ENCODE data around the gene CDH11.

Gene CDH11

DNA sequence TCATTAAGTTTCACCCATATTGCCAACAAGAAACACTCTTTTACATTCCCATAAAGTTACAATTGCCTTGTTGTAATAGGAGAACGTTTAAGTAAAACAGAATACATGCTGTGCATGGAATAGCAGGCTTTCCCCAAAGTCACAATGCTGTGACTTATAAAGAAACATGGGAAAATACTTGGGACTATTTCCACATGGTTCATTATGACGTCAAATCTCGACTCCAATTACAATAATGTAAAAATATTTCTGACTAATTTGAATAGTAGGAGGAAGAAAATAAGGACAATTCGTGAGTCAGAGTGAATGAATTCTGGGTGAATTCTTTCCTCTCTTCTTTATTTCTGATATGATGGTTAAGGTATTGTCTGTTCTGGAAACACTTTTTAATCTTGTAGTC lies 52.8 kb downstream of the CDH11 start:
- no peak for DNase-seq

GRCh38 chr16:65068151-65068740 lies 53.6 kb downstream of the CDH11 start:
- DNase-seq, result no peak

DNA sequence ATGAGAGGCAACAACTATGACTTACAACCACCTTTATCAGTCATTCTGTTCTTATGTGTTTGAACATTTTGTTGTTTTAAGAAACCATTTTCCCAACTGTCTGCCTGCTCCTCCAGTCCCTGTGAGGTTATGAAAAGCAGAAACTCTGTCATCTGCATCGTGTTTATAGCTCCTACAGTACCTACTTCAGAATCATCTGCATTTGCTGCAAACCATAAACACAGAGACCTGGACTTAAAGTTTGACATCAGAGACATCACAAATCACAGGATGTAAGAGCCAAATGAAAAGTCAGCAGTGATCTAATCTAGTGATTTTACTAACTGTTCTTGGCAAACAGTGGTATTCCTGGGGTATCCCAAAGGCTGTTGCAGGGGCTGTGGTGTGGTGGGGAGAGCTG lies 55.2 kb downstream of the CDH11 start:
- no peak for DNase-seq

DNA sequence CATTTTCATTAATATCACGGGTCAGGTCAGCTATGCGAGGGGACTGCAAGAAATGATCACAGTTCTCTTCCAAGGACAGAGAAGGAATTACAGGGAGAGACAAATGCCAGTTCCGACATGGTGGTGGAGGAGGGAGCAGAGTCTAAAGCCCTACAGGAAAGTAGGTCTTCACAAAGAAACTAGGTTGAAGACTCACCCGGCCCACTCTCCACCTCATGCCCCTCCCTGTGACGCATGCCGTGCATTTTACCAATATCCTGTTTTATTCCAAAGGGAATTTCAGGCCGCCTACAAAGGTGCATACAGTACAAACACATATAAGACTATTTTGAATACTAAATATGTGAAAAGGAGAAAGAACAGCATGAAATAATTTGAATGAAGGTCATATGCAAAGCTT lies 56.8 kb downstream of the CDH11 start:
- no peak for DNase-seq

GRCh38 chr16:65064131-65064530 lies 57.7 kb downstream of the CDH11 start:
- DNase-seq, result no peak

GRCh38 chr16:65062736-65063583 lies 58.9 kb downstream of the CDH11 start:
- DNase-seq, result no peak

GRCh38 chr16:65061935-65062518 lies 59.8 kb downstream of the CDH11 start:
- no peak for DNase-seq

DNA sequence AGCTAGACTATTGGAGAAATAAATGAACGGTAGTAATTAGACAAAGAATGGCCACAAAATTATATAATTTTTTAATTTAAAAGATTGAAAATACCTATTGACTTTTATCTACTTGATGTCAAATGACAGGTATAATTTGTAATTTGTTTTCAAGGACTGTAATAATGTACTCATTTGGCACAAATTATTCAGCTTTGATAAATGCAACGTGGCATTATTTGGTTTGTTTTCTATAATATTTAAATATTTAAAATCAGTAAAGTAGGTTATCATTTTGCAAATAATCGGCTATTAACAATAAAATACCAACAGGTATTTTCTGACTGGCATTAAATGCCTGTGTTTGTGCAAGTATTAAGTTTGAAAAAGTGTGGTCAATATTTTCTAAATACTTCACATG lies 60.6 kb downstream of the CDH11 start:
- no peak for DNase-seq

GRCh38 chr16:65059406-65059980 lies 62.4 kb downstream of the CDH11 start:
- DNase-seq, result no peak

GRCh38 chr16:65057184-65057583 lies 64.7 kb downstream of the CDH11 start:
- DNase-seq, result no peak

DNA sequence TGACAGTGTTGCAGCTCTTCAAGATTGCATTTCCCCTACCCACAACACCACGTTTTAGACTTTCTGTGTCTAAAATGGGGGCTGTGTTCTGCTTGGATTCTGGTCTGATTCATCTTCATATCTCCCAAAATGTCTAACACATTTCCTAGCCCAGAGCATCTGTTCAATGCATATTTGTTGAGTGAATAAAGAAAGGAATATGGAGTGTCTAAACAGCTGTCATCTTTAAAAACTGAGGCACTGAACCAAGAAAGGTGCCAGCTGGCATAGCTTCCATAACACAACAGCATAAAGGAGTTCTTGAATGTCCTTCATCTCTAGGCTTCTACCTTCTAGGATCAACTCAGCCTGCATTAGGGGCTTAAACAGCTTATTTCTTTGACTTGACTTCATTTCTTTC lies 67.4 kb downstream of the CDH11 start:
- no peak for DNase-seq

DNA sequence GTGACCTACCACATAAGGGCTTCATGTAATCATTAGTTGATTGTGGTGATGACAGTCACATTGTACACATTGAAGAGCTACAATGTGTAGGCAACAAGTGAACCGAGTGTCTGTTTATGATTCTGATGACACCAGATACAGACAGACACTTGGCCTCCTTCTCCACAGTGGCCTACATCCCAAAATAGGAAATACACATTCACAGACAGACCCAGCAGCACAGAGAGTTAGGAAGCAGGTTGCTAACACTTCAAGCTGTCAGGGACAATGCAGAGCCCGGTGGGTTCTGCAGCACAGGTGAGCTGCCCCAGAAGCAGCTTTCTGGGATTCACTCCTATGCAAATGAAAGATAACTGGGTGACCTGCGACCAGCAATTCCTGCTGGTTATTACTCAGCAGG lies 72.2 kb downstream of the CDH11 start:
- no peak for DNase-seq

- DNase-seq, result no peak
These were observed 75.9 kb downstream of the CDH11 start for GRCh38 chr16:65045961-65046360.

DNA sequence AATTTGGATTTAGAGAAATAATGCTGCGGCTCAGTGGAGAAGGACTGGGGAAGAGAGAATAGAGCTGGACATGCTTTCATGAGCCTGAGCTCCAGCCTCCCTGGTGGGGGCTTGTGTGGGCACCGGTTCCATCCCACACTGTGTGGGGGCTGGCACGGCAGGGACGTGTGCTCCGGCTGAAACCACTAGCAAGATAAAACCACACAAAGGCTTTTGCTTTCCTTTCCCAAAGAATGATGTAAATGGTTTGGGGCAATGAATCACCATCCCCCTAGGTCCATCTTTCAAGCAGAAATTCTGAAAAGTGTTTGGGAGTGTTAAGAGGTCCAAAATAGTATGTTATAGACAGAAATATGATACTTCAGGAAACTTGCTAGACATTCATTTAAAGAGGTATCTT lies 77.0 kb downstream of the CDH11 start:
- DNase-seq, result no peak

GRCh38 chr16:65044026-65044425 lies 77.8 kb downstream of the CDH11 start:
- no peak for DNase-seq

GRCh38 chr16:65042438-65043365 lies 79.2 kb downstream of the CDH11 start:
- DNase-seq, result no peak

DNA sequence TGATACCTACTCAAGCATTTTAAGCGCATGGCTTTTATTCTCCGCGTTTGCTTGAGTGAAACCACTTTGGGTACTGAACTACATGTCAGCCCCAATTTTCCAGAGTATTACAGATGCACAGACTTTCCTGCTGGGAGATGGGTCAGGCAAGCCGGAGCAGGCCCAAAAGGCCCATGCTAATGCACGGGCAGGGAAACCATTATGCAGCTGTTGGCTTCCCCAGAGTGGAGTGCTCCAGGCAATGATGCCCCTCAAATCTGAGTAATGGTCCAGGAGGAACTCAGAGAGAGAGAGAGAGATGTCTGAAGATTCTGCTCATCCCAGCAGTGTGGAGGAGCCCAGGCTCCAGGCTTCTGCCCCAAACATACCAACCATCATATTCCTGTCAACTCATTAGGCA lies 80.2 kb downstream of the CDH11 start:
- no peak for DNase-seq

DNA sequence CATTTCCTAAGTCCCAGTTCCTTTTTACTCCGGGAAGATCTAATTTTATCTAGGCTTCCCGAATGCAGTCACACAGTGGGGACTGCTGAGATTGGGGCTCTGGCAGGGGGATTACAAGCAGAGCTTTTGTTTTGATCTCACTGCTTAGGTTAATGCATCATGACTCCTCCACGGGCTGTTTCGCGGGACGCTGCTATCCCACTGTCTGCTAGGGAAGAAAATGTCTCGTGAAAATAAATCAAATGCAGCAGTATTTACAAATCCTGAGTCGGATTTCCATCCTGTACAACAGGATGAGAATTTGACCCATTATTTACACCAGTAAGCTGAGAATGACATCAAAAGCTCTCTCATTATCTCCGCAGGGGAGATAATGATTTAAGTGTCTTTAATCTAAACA lies 83.8 kb downstream of the CDH11 start:
- DNase-seq, result no peak

- DNase-seq, result no peak
These were observed 84.3 kb downstream of the CDH11 start for GRCh38 chr16:65037556-65037955.

DNA sequence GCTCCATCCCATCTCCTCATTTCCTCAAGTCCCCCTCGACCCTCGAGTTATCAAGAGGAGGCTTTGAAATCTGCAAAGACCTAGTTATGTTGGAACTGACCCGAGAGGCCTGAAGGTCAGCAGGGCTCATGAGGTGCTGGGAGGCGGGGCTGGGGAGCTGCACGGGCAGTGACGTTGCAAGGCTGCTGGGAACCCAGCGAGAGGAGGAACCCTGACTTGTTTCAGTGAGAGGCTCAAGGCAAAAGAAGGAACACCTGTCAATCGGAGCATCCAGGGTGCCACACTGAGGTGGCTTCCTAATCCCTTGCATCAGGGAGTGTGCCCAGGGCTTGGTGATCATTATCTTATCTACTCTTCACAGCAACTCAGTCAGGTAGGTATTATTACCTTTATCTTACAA lies 86.9 kb downstream of the CDH11 start:
- no peak for DNase-seq

DNA sequence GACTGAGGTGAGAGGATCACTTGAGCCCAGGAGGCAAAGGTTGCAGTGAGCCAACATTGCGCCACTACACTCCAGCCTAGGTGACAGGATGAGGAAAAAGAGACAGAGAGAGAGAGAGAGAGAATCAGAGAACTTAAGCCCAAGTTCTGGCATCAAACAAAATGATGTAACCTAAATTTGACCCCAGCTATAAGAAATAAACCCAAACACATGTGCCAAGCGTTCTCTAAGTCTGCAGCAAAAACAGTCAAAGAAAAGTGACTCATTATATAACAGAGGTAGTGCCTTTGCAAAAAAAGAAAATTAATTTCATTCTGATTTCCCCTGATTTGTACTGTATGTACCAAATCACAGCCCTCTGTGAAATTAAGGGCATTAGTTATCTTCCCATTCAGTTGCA lies 89.5 kb downstream of the CDH11 start:
- DNase-seq, result no peak

DNA sequence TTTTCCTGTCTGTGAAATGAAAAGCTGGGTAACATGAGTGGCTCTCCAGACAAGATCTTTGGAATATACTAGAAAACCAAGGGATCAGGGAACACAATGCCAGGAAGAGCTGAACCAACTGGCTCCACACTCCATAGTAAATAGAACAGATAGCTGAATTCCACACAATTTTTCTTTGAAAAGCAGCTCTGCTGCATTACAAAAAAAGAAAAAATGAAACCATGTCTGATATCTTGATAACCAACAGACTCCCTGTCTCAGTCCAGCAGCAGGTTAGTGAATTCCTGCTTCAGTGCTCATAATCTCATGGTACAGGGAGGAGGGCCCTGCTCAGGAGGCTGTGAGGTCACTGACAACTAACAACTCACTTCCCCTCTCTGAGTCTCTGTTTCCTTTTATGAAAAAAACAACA lies 97.1 kb downstream of the CDH11 start:
- DNase-seq, result no peak

DNA sequence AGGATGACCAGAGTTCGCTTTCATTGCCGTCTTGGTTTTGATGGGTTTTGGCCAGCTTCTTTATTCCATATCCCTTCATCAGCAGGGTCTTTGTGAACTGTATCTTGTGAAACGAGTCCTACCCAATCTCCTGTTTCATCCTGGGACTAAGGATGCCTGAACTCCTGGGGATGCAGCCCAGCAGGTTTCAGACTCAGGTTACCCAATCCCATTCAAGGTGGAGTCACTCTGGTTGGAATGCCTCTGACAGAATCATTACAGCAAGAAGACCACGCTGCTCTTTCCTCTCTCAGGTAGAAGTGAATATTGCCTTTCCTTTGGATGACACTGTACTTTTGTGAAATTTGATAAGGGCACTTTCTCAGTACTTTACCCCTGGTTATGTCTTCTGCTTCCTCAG lies 98.1 kb downstream of the CDH11 start:
- DNase-seq, result no peak
